AG10803 (cell line): Measurements from ENCODE around the gene PTPRM.

Source experiments
- DNase-seq: peaks from one replicate; pipeline ENCODE4 v3.0.0; 2010; ENCODE audit warnings: low read depth
- H3K4me3 ChIP-seq: 2 replicates; pipeline ENCODE4 v1.5.1; 2011; ENCODE audit warnings: mild to moderate bottlenecking, low read length, control low read depth
- TF ChIP-seq, protein P1 (sequence below): conservative IDR thresholded peaks from 2 replicates; pipeline ENCODE4 v1.5.1; 2011; ENCODE audit warnings: mild to moderate bottlenecking, low read length, control low read depth, inconsistent platforms

The PTPRM gene

DNA sequence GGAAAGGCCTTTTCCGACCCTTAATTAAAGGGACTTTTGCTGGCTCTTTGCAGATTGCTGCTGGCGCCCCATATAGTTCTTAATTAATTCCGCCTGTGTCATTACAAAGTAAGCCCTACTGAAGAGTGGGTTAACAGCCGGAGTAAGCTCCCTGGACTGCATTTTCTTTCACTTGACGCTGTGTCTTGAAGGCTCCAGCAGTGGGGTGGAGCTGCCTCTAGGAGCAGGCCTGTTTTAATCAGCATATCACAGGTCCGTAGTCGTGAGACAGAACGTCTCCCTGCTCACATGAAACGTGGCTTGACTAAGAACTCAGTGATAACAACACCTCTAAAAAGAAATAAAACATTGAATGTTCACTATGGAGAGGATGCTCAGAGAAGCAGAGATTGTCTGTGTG lies 712.2 kb downstream of the PTPRM start:
- no peak overlapping the region for H3K4me3 ChIP-seq
- TF ChIP-seq, protein P1, sequence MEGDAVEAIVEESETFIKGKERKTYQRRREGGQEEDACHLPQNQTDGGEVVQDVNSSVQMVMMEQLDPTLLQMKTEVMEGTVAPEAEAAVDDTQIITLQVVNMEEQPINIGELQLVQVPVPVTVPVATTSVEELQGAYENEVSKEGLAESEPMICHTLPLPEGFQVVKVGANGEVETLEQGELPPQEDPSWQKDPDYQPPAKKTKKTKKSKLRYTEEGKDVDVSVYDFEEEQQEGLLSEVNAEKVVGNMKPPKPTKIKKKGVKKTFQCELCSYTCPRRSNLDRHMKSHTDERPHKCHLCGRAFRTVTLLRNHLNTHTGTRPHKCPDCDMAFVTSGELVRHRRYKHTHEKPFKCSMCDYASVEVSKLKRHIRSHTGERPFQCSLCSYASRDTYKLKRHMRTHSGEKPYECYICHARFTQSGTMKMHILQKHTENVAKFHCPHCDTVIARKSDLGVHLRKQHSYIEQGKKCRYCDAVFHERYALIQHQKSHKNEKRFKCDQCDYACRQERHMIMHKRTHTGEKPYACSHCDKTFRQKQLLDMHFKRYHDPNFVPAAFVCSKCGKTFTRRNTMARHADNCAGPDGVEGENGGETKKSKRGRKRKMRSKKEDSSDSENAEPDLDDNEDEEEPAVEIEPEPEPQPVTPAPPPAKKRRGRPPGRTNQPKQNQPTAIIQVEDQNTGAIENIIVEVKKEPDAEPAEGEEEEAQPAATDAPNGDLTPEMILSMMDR = no peak
- DNase-seq = no peak

DNA sequence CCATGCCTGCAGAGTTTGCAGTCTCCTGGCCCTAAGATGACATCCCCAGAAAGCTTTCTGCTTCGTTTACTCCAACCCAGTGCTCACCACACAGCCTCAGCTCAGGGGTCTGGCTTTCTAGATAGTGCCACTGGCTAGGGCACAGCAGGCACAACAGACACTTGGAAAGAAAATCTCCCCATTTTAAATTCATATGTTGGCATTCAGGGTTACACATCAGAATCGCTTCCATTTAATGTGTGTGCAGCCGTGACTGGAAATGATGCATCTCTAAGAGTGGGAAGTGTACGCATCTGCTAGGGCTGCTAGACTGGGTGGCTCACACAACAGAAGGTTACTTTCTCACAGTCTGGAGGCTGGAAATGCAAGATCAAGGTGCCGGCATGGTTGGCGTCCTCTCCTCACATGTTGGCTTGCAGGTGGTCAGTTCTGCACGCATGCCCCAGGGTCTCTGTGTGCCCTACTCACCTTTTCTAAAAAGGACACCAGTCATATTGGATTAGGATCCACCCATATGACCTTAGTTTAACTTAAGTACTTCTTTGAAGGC lies 712.7 kb downstream of the PTPRM start:
- H3K4me3 ChIP-seq = no peak overlapping the region
- DNase-seq = no peak
- TF ChIP-seq, protein P1 = no peak

DNA sequence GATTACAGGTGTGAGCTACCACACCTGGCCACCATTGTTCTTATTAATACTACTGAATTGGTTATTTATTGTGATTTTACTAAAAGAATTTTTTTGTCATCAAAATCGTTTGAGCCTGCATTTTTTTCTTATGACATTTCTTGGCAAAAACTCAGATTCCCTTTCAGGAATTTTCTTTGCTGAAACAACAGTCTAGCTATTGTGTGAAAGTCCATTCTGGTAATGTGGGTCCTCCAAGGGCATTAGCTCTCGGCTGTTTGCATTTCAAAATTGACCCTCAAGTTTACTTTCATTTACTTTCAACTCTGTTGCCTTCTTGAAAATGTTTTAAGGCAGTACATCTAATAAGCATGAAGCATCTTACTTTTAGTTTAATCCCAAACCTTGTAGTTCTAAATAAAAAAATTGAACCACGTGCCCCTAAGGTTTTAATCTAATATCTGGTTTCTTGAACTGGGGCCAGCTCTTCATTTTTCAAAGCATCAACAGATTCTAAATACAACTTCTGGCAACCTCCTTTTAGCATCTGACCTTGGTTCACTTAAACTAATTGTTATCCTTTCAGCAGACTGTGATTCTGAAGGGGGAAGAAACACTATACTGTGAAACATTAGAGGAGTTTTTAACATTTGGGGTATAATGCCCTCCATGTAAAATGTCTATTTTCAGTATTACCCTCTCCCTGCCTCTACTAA lies 716.9 kb downstream of the PTPRM start:
- DNase-seq = peak; percentile 71
- TF ChIP-seq, protein P1 = no peak
- no peak overlapping the region for H3K4me3 ChIP-seq

GRCh38 chr18:8286303-8286702 lies 719.2 kb downstream of the PTPRM start:
- H3K4me3 ChIP-seq = no peak overlapping the region
- TF ChIP-seq, protein P1 = no peak
- no peak for DNase-seq

- H3K4me3 ChIP-seq = no peak overlapping the region
- DNase-seq = no peak
- TF ChIP-seq, protein P1 = no peak
Observed at GRCh38 chr18:8287196-8287885, 720.2 kb downstream of the PTPRM start.

DNA sequence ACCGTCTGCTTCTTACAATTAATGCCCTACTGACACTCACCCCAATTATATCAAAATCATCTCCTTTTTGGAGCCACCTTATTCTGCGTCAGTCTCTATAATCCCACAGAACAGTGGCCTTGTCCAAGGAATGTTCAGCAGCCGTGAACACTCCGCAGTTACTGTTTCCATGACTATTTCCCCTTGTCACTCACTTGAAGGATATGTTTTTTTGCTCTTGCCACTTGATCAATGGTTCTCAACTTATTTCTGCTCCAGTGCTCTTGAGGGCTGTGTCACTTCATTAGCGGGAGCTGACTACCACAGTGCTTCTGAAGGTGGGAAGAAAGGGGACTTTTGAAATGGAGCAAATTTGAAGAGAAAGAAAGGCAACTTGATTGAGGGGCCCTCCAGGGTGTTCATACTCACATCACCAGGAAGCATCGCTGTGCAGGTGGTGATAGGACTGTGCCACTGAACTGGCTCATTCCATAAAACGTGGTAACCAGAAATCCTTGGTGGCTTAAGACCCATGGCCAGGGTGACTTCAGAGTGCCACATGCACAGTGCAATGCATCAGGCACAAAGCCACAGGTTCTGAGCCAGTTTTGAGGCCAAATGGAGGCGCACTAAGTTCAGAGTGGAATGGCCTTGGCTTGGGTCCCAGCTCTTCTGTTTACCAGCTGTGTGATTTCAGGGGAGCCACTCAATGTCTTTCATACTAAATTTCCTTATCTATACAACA lies 721.5 kb downstream of the PTPRM start:
- H3K4me3 ChIP-seq = no peak overlapping the region
- TF ChIP-seq, protein P1 = no peak

More for the DNA sequence above, 721.5 kb downstream of the PTPRM start:
- no peak for DNase-seq
